ENCODE results near the gene RB1. TPM values are rescaled to one million over a fixed set of nuclear protein-coding genes. Genes with fewer than 3 reads are reported as not detected.

The RB1 gene
- total RNA-seq, 1 experiment from 2014 or later, result 104 TPM

DNA sequence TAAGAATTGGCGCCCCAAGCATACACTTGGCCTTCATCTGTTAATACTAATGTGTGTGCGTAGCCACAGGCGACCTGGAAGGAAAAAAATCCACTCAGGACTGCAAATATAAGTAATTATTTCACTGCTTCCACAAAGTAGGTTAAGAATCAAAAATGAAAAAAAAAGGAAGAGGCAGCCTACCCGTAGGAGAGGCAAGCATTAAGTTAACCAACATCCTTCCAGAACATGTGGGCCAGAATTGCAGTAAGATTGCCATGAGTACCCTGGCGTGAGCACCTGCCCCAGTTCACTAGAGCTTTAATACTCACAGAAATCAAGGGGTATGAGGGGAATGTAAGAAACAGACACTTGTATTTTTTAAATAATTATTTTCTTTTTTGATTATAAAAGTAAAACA lies 207.1 kb downstream of the RB1 start:
- Histone ChIP-seq H3K9me3 (ENCODE audit: low read length) (no peaks in the 10 kb centered on the region), H3K4me1 (ENCODE audit: low read length) (peaks cover 49% of the 10 kb centered on the region), H3K27ac (ENCODE audit: low read length) (no peak overlapping the region), H3K4me2 (ENCODE audit: low read depth, low read length, poor library complexity, severe bottlenecking) (peak overlapping the region; percentile 29), H3K27me3 (ENCODE audit: low read length) (no peaks in the 10 kb centered on the region), H3K4me3 (ENCODE audit: low read length) (no peak overlapping the region), H2AFZ (ENCODE audit: low read length) (peak overlapping the region; percentile 17; the same call in 1 of the 2 replicates), H3K36me3 (ENCODE audit: insufficient read depth, low read length) (no peaks in the 10 kb centered on the region), H3K9me2 (replicated peaks; ENCODE audit: insufficient read depth, low read length) (no peaks in the 10 kb centered on the region), H3K79me2 (ENCODE audit: low read length) (no peaks in the 10 kb centered on the region), H4K20me1 (ENCODE audit: insufficient read depth, low read depth, low read length) (no peaks in the 10 kb centered on the region), H3K9ac (ENCODE audit: low read length) (no peak overlapping the region)
- DNase-seq, result peak; percentile 39

GRCh38 chr13:48511621-48512230 lies 208.2 kb downstream of the RB1 start:
- Histone ChIP-seq H3K36me3 (ENCODE audit: insufficient read depth, low read length) (no peaks in the 10 kb centered on the region), H3K9me3 (ENCODE audit: low read length) (no peaks in the 10 kb centered on the region), H3K4me3 (ENCODE audit: low read length) (no peak overlapping the region), H3K27me3 (ENCODE audit: low read length) (no peaks in the 10 kb centered on the region), H3K27ac (ENCODE audit: low read length) (no peak overlapping the region), H3K9ac (ENCODE audit: low read length) (no peak overlapping the region), H3K4me2 (ENCODE audit: low read depth, low read length, poor library complexity, severe bottlenecking) (no peak overlapping the region), H3K4me1 (ENCODE audit: low read length) (peaks cover 38% of the 10 kb centered on the region), H4K20me1 (ENCODE audit: insufficient read depth, low read depth, low read length) (no peaks in the 10 kb centered on the region), H3K9me2 (replicated peaks; ENCODE audit: insufficient read depth, low read length) (no peaks in the 10 kb centered on the region), H3K79me2 (ENCODE audit: low read length) (no peaks in the 10 kb centered on the region), H2AFZ (ENCODE audit: low read length) (no peak overlapping the region)
- DNase-seq, result no peak

DNA sequence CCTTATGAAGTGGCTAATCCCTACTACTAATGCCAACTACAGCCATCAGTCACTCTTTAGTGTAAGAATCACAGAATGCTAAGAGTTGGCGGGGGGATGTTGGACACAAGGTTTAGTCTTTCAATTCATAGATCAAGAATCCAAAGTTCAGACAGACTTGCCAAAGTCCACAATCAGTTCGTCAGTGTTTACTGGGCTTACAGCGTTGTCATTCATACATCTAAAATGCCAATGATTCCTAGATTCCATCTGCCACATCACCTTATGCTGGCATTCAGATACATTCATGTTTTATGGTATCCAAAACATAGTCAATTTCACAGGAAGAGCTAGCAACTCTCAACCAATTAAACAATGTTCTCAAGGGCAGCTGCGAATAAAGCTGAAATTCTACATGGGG lies 211.2 kb downstream of the RB1 start:
- H3K4me1 ChIP-seq (ENCODE audit: low read length), result peaks cover 34% of the 10 kb centered on the region
- no peaks in the 10 kb centered on the region for H3K9me2 ChIP-seq (replicated peaks; ENCODE audit: insufficient read depth, low read length)
- H3K9ac ChIP-seq (ENCODE audit: low read length), result no peak overlapping the region
- no peaks in the 10 kb centered on the region for H3K79me2 ChIP-seq (ENCODE audit: low read length)
- no peaks in the 10 kb centered on the region for H3K36me3 ChIP-seq (ENCODE audit: insufficient read depth, low read length)
- H3K4me2 ChIP-seq (ENCODE audit: low read depth, low read length, poor library complexity, severe bottlenecking), result no peak overlapping the region
- H3K4me3 ChIP-seq (ENCODE audit: low read length), result no peak overlapping the region
- H3K27me3 ChIP-seq (ENCODE audit: low read length), result no peaks in the 10 kb centered on the region
- H3K27ac ChIP-seq (ENCODE audit: low read length), result no peak overlapping the region
- no peak overlapping the region for H2AFZ ChIP-seq (ENCODE audit: low read length)
- no peaks in the 10 kb centered on the region for H3K9me3 ChIP-seq (ENCODE audit: low read length)
- no peaks in the 10 kb centered on the region for H4K20me1 ChIP-seq (ENCODE audit: insufficient read depth, low read depth, low read length)
- DNase-seq, result no peak

GRCh38 chr13:48515732-48516131 lies 212.2 kb downstream of the RB1 start:
- H3K27ac ChIP-seq (ENCODE audit: low read length), result no peak overlapping the region
- H3K36me3 ChIP-seq (ENCODE audit: insufficient read depth, low read length), result no peaks in the 10 kb centered on the region
- no peak overlapping the region for H3K9ac ChIP-seq (ENCODE audit: low read length)
- no peaks in the 10 kb centered on the region for H3K27me3 ChIP-seq (ENCODE audit: low read length)
- no peaks in the 10 kb centered on the region for H4K20me1 ChIP-seq (ENCODE audit: insufficient read depth, low read depth, low read length)
- no peak overlapping the region for H3K4me2 ChIP-seq (ENCODE audit: low read depth, low read length, poor library complexity, severe bottlenecking)
- no peak overlapping the region for H3K4me3 ChIP-seq (ENCODE audit: low read length)
- H3K4me1 ChIP-seq (ENCODE audit: low read length), result peaks cover 24% of the 10 kb centered on the region
- no peaks in the 10 kb centered on the region for H3K9me2 ChIP-seq (replicated peaks; ENCODE audit: insufficient read depth, low read length)
- no peaks in the 10 kb centered on the region for H3K79me2 ChIP-seq (ENCODE audit: low read length)
- no peak overlapping the region for H2AFZ ChIP-seq (ENCODE audit: low read length)
- no peaks in the 10 kb centered on the region for H3K9me3 ChIP-seq (ENCODE audit: low read length)
- DNase-seq, result no peak

- Histone ChIP-seq H3K9ac (ENCODE audit: low read length) (no peak overlapping the region), H3K79me2 (ENCODE audit: low read length) (peaks cover 1% of the 10 kb centered on the region; the same call in 1 of the 2 replicates)
Measured at GRCh38 chr13:48518083-48518482, 214.5 kb downstream of the RB1 start.

GRCh38 chr13:48526286-48526685 lies 222.7 kb downstream of the RB1 start:
- no peak overlapping the region for H3K9ac ChIP-seq (ENCODE audit: low read length)
- H4K20me1 ChIP-seq (ENCODE audit: insufficient read depth, low read depth, low read length), result no peaks in the 10 kb centered on the region
- H3K79me2 ChIP-seq (ENCODE audit: low read length), result peaks cover 59% of the 10 kb centered on the region
- H2AFZ ChIP-seq (ENCODE audit: low read length), result no peak overlapping the region
- peak overlapping the region; percentile 92; the same call in 1 of the 2 replicates for H3K27ac ChIP-seq (ENCODE audit: low read length)
- no peak overlapping the region for H3K4me3 ChIP-seq (ENCODE audit: low read length)
- H3K36me3 ChIP-seq (ENCODE audit: insufficient read depth, low read length), result peaks cover 5% of the 10 kb centered on the region; the same call in 1 of the 2 replicates
- no peaks in the 10 kb centered on the region for H3K9me3 ChIP-seq (ENCODE audit: low read length)
- H3K4me2 ChIP-seq (ENCODE audit: low read depth, low read length, poor library complexity, severe bottlenecking), result no peak overlapping the region
- H3K27me3 ChIP-seq (ENCODE audit: low read length), result no peaks in the 10 kb centered on the region
- no peaks in the 10 kb centered on the region for H3K9me2 ChIP-seq (replicated peaks; ENCODE audit: insufficient read depth, low read length)
- DNase-seq, result no peak
- peaks cover 69% of the 10 kb centered on the region for H3K4me1 ChIP-seq (ENCODE audit: low read length)

More at GRCh38 chr13:48518083-48518482, 214.5 kb downstream of the RB1 start:
- H3K4me2 ChIP-seq (ENCODE audit: low read depth, low read length, poor library complexity, severe bottlenecking), result no peak overlapping the region
- H3K27ac ChIP-seq (ENCODE audit: low read length), result no peak overlapping the region
- no peak overlapping the region for H3K4me3 ChIP-seq (ENCODE audit: low read length)
- peak; percentile 38 for DNase-seq
- peaks cover 9% of the 10 kb centered on the region; the same call in 1 of the 2 replicates for H3K36me3 ChIP-seq (ENCODE audit: insufficient read depth, low read length)
- no peaks in the 10 kb centered on the region for H3K27me3 ChIP-seq (ENCODE audit: low read length)
- H4K20me1 ChIP-seq (ENCODE audit: insufficient read depth, low read depth, low read length), result no peaks in the 10 kb centered on the region
- H3K9me3 ChIP-seq (ENCODE audit: low read length), result no peaks in the 10 kb centered on the region
- H3K4me1 ChIP-seq (ENCODE audit: low read length), result peaks cover 11% of the 10 kb centered on the region
- no peaks in the 10 kb centered on the region for H3K9me2 ChIP-seq (replicated peaks; ENCODE audit: insufficient read depth, low read length)
- H2AFZ ChIP-seq (ENCODE audit: low read length), result no peak overlapping the region

- H3K4me2 ChIP-seq (ENCODE audit: low read depth, low read length, poor library complexity, severe bottlenecking), result peak overlapping the region; percentile 86
Measured at GRCh38 chr13:48527955-48528354, 224.4 kb downstream of the RB1 start.

GRCh38 chr13:48528720-48529119 lies 225.2 kb downstream of the RB1 start:
- peak overlapping the region; percentile 86 for H3K4me2 ChIP-seq (ENCODE audit: low read depth, low read length, poor library complexity, severe bottlenecking)
- H3K4me3 ChIP-seq (ENCODE audit: low read length), result peak overlapping the region; percentile 56
- H3K36me3 ChIP-seq (ENCODE audit: insufficient read depth, low read length), result no peaks in the 10 kb centered on the region
- no peak for DNase-seq
- H3K9me3 ChIP-seq (ENCODE audit: low read length), result no peaks in the 10 kb centered on the region
- no peaks in the 10 kb centered on the region for H3K27me3 ChIP-seq (ENCODE audit: low read length)
- H3K9ac ChIP-seq (ENCODE audit: low read length), result peak overlapping the region; percentile 61
- peaks cover 58% of the 10 kb centered on the region for H3K79me2 ChIP-seq (ENCODE audit: low read length)
- H3K4me1 ChIP-seq (ENCODE audit: low read length), result peaks cover 77% of the 10 kb centered on the region
- H3K9me2 ChIP-seq (replicated peaks; ENCODE audit: insufficient read depth, low read length), result no peaks in the 10 kb centered on the region
- H2AFZ ChIP-seq (ENCODE audit: low read length), result no peak overlapping the region
- peak overlapping the region; percentile 92 for H3K27ac ChIP-seq (ENCODE audit: low read length)
- no peaks in the 10 kb centered on the region for H4K20me1 ChIP-seq (ENCODE audit: insufficient read depth, low read depth, low read length)

More at GRCh38 chr13:48527955-48528354, 224.4 kb downstream of the RB1 start:
- H3K9me2 ChIP-seq (replicated peaks; ENCODE audit: insufficient read depth, low read length), result no peaks in the 10 kb centered on the region
- peaks cover 77% of the 10 kb centered on the region for H3K4me1 ChIP-seq (ENCODE audit: low read length)
- H3K9me3 ChIP-seq (ENCODE audit: low read length), result no peaks in the 10 kb centered on the region
- no peaks in the 10 kb centered on the region for H3K36me3 ChIP-seq (ENCODE audit: insufficient read depth, low read length)
- H3K27me3 ChIP-seq (ENCODE audit: low read length), result no peaks in the 10 kb centered on the region
- no peaks in the 10 kb centered on the region for H4K20me1 ChIP-seq (ENCODE audit: insufficient read depth, low read depth, low read length)
- peak overlapping the region; percentile 63; the same call in 1 of the 2 replicates for H2AFZ ChIP-seq (ENCODE audit: low read length)
- H3K79me2 ChIP-seq (ENCODE audit: low read length), result peaks cover 66% of the 10 kb centered on the region
- H3K27ac ChIP-seq (ENCODE audit: low read length), result peak overlapping the region; percentile 92
- peak overlapping the region; percentile 61 for H3K9ac ChIP-seq (ENCODE audit: low read length)
- peak; percentile 69 for DNase-seq
- H3K4me3 ChIP-seq (ENCODE audit: low read length), result peak overlapping the region; percentile 56

All from Karpas-422 (cell line).